Sigmoid colon (tissue), 7 donors: Measurements from ENCODE around the gene GABBR2. TPM values are rescaled to one million over a fixed set of nuclear protein-coding genes. Genes with fewer than 3 reads are reported as not detected.

Experiments
- DNase-seq: peaks from one replicate; pipeline ENCODE4 v3.0.0-alpha.2; 2019
- H3K27ac ChIP-seq, 4 donors: fragments of 200-600 bp; sonication (generic); one replicate each; pipeline ENCODE4 v1.5.1; 2016 to 2019; ENCODE audit warnings: mild to moderate bottlenecking in 1 of 4
- H3K27me3 ChIP-seq, 3 donors: fragments of 200-600 bp; sonication (generic); one replicate each; pipeline ENCODE4 v1.5.1; 2019; ENCODE audit warnings: mild to moderate bottlenecking in 1 of 3
- H3K36me3 ChIP-seq, 4 donors: fragments of 200-600 bp; sonication (generic); one replicate each; pipeline ENCODE4 v1.5.1; 2016 to 2019
- H3K4me1 ChIP-seq, 4 donors: fragments of 200-600 bp; sonication (generic); one replicate each; pipeline ENCODE4 v1.5.1; 2017 to 2019
- H3K4me3 ChIP-seq, 4 donors: fragments of 200-600 bp; sonication (generic); one replicate each; pipeline ENCODE4 v1.5.1; 2017 to 2019; ENCODE audit warnings: mild to moderate bottlenecking in 2 of 4, moderate library complexity in 1 of 4
- H3K9me3 ChIP-seq, 4 donors: fragments of 200-600 bp in 3 of 4; sonication (generic) in 3 of 4; one replicate each; pipeline versions ENCODE4 v1.5.1 to v1.6.1; 2013 to 2019
- EP300 ChIP-seq, 4 donors: sonication (generic); formaldehyde crosslinking; IDR thresholded peaks; one replicate each; pipeline ENCODE4 v1.6.1; 2017; ENCODE audit warnings: antibody characterized with exemption in 4 of 4
- POLR2A ChIP-seq, 2 donors: fragments of 450-650 bp; IDR thresholded peaks; one replicate each; pipeline ENCODE4 v1.6.1; 2016; ENCODE audit warnings: antibody characterized with exemption in 2 of 2, mild to moderate bottlenecking in 2 of 2, moderate library complexity in 2 of 2
- POLR2AphosphoS5 ChIP-seq, 4 donors: sonication (generic); formaldehyde crosslinking; IDR thresholded peaks; one replicate each; pipeline ENCODE4 v1.6.1; 2017; ENCODE audit warnings: antibody characterized with exemption in 4 of 4
- WGBS, 2 donors: extraction: QIAGEN DNeasy Blood & Tissue Kit; methylation state at CpG; one replicate each; pipeline ENCODE4 v1.1.7; 2013; 5-methylcytosine and 5-hydroxymethylcytosine counted together
- intact Hi-C: fragments of 100-400 bp; cut with DNase I; formaldehyde crosslinking; loops from one replicate; pipeline ENCODE4 v1.15.1; 2023
- polyA plus RNA-seq, 3 donors: library from polyadenylated mRNA; stranded (reverse); fragments of 200-250 nt; gene quantifications; one replicate each; pipeline ENCODE4 v1.2.3, GENCODE V29; 2013
- total RNA-seq, 4 donors: library from RNA; depleted of rRNA; stranded (reverse); fragments of >200 nt; gene quantifications; one replicate each; pipeline ENCODE4 v1.1.0, GENCODE V29; 2016
- TF ChIP-seq, protein P1 (sequence below), 4 experiments: fragments of 450-650 bp in 3 of 4; fragments of 200-600 bp in 1 of 4; IDR thresholded peaks; one replicate each; pipeline ENCODE4 v1.5.1; 2016 to 2019; ENCODE audit warnings: antibody characterized with exemption in 4 of 4, mild to moderate bottlenecking in 3 of 4, moderate library complexity in 2 of 4
- donor health status: healthy with polysubstance abuse.
- donor health status: Bipolar disorder and iron deficiency.
- donor health status: healthy.

GABBR2 gene
- total and polyA plus RNA-seq, 7 donors = under 0.01 to 0.04 (median under 0.01) TPM; not detected in 4

GRCh38 chr9:98559561-98559960 is 149.2 kb downstream of the GABBR2 start:
- H3K27me3 ChIP-seq = no peaks in the 10 kb centered on the region
- H3K9me3 ChIP-seq = no peaks in the 10 kb centered on the region
- TF ChIP-seq, protein P1, sequence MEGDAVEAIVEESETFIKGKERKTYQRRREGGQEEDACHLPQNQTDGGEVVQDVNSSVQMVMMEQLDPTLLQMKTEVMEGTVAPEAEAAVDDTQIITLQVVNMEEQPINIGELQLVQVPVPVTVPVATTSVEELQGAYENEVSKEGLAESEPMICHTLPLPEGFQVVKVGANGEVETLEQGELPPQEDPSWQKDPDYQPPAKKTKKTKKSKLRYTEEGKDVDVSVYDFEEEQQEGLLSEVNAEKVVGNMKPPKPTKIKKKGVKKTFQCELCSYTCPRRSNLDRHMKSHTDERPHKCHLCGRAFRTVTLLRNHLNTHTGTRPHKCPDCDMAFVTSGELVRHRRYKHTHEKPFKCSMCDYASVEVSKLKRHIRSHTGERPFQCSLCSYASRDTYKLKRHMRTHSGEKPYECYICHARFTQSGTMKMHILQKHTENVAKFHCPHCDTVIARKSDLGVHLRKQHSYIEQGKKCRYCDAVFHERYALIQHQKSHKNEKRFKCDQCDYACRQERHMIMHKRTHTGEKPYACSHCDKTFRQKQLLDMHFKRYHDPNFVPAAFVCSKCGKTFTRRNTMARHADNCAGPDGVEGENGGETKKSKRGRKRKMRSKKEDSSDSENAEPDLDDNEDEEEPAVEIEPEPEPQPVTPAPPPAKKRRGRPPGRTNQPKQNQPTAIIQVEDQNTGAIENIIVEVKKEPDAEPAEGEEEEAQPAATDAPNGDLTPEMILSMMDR (IDR thresholded peaks at IDR 0.05) = no peak
- no peak for TF ChIP-seq EP300 (IDR thresholded peaks at IDR 0.05)
- TF ChIP-seq POLR2AphosphoS5 (IDR thresholded peaks at IDR 0.05) = no peak
- TF ChIP-seq POLR2A (IDR thresholded peaks at IDR 0.05) = no peak
- H3K27ac ChIP-seq = no peak overlapping the region
- no peaks in the 10 kb centered on the region for H3K4me1 ChIP-seq
- no peaks in the 10 kb centered on the region for H3K36me3 ChIP-seq
- DNase-seq = no peak
- no peak overlapping the region for H3K4me3 ChIP-seq
- intact Hi-C loops = no loop called here

DNA sequence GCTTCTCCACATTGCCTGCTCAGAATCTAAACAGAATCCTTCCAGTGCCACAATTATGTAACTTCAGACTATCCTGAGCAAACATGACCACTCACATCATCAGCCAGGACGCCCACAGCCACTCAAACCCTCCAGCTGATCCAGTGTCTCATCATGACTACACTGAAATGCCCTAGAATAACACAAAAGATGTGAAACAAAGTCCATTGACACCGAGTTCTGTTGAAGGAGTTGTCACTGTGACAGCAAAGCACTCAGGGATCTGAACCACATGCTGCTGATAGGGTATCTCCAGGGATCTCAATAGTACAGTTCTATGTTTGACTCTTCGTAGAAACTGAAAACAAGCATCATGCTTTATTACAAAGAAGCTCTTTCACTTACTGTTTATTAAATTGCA is 150.2 kb downstream of the GABBR2 start:
- intact Hi-C loops = no loop called here
- DNase-seq = no peak
- TF ChIP-seq EP300 (IDR thresholded peaks at IDR 0.05) = no peak
- Histone ChIP-seq H3K27ac (no peak overlapping the region), H3K9me3 (no peaks in the 10 kb centered on the region), H3K36me3 (no peaks in the 10 kb centered on the region), H3K4me3 (no peak overlapping the region), H3K27me3 (no peaks in the 10 kb centered on the region), H3K4me1 (no peaks in the 10 kb centered on the region)
- WGBS, 2 donors = 47 to 61% methylated on average over 3 of the region's 3 CpGs

GRCh38 chr9:98556511-98556910 is 152.2 kb downstream of the GABBR2 start:
- Histone ChIP-seq H3K4me1 (no peaks in the 10 kb centered on the region), H3K4me3 (no peak overlapping the region), H3K36me3 (no peaks in the 10 kb centered on the region), H3K27ac (no peak overlapping the region), H3K27me3 (no peaks in the 10 kb centered on the region), H3K9me3 (no peaks in the 10 kb centered on the region)
- 84 to 93% methylated on average over 12 of the region's 12 CpGs for WGBS, 2 donors
- no peak for DNase-seq
- TF ChIP-seq, protein P1 (IDR thresholded peaks at IDR 0.05) = no peak
- no peak for TF ChIP-seq EP300 (IDR thresholded peaks at IDR 0.05)
- TF ChIP-seq POLR2AphosphoS5 (IDR thresholded peaks at IDR 0.05) = no peak
- no peak for TF ChIP-seq POLR2A (IDR thresholded peaks at IDR 0.05)
- intact Hi-C loops = no loop called here

GRCh38 chr9:98555651-98556465 is 152.9 kb downstream of the GABBR2 start:
- no peaks in the 10 kb centered on the region for H3K27me3 ChIP-seq
- H3K4me3 ChIP-seq = no peak overlapping the region
- no peaks in the 10 kb centered on the region for H3K4me1 ChIP-seq
- TF ChIP-seq POLR2A (IDR thresholded peaks at IDR 0.05) (no peak), EP300 (IDR thresholded peaks at IDR 0.05) (no peak), POLR2AphosphoS5 (IDR thresholded peaks at IDR 0.05) (no peak)
- TF ChIP-seq, protein P1 (IDR thresholded peaks at IDR 0.05) = no peak
- no peak overlapping the region for H3K27ac ChIP-seq
- no peak for DNase-seq
- no peaks in the 10 kb centered on the region for H3K9me3 ChIP-seq
- H3K36me3 ChIP-seq = no peaks in the 10 kb centered on the region
- WGBS, 2 donors = 72 to 85% methylated on average over 10 of the region's 10 CpGs
- intact Hi-C loops = no loop called here

DNA sequence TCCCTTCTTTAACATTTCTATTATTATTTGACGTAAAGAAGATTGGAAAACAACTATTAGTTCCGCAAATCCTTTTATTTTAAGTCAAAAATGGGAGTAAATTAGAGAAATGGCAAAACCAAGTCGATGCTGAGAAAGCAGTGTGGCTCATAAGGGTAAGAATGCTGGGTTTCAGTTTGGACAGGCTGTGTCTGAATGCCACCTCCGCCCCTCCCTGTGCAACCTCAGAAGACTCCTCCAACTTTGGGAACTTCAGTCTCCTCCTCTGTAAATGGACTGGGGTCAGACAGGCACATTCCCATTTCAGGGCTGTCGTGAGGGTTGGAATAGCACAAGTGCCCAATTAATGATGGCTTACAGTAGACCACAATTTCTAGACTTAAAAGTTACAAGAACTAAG is 154.0 kb downstream of the GABBR2 start:
- WGBS, 2 donors = 75 to 85% methylated on average over 5 of the region's 5 CpGs
- TF ChIP-seq EP300 (IDR thresholded peaks at IDR 0.05) = no peak
- TF ChIP-seq POLR2AphosphoS5 (IDR thresholded peaks at IDR 0.05) = no peak
- TF ChIP-seq, protein P1 (IDR thresholded peaks at IDR 0.05) = no peak
- TF ChIP-seq POLR2A (IDR thresholded peaks at IDR 0.05) = no peak
- no peak for DNase-seq

More for the DNA sequence above, 154.0 kb downstream of the GABBR2 start:
- Histone ChIP-seq H3K9me3 (no peaks in the 10 kb centered on the region), H3K27ac (no peak overlapping the region), H3K27me3 (no peaks in the 10 kb centered on the region), H3K36me3 (no peaks in the 10 kb centered on the region), H3K4me1 (no peaks in the 10 kb centered on the region), H3K4me3 (no peak overlapping the region)
- intact Hi-C loops = no loop called here
